ENCODE results near the gene NR4A2.
A peak's percentile ranks its signal among the peaks of the same experiment; 100 is the strongest.

Gene NR4A2

DNA sequence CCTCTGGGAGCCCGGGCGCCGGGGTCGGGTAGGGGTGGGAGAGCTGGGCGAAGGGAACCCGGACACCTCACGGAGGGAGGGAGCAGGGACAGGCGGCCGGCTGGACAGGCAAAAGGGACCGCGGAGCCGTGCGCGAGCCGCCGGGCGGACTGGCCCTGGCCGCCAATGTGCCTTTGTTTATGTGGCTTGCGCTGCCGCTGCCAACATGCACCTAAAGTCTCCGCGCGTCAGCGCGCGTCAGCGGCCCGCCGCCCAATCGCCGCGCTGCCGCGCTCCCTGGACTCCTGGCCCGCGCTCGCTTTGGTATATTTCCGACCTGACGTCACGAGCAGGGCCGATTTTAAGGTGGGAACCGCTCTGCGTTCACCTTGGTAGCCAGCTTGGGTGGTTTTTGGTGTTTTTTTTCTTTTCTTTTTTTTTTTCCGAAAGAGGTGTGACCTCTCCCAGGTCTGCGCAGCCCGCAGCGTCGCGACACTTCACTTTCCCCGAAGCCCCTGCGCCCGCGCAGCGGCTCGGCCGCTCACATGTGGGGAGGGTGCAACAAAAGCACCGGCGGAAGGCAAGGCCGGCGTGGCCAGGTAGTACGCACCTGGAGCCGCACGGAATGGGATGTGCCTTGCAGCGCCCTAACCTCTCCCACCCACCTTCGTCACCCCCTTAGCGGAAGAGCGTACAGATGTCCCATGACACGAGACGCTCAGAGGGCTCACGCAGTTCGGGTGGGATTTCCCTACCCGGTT lies at the start of gene NR4A2:
Gene NR4A2, minus strand, starts transcription at position 188 of the 740 bp plus-strand sequence. CDS start 2,535 bp downstream, outside the sequence.
- peak; percentile 89 for DNase-seq

DNA sequence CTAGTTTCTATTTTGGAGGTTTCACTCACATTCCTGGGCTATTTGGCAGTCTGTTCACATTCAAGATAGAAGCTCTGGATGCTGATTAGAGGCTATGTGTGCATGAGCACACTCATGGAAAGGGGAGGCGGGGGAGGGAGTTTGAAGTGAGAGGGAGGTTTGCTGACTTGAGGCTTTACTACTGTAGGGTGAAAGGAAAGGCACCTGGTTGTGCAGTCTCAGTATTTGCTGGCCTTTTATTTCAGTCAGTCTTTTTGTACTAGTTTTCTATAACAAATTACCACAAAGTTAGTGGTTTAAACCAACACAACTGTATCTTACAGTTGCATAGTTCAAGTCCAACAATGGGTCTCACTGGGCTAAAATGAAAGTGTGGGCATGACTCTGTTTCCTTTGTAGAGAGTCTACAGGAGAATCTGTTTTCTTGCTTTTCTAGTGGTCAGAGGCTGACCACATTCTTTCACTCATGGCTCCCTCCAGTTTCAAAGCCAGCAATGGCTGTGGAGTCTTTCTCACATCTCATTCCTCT lies 47.7 kb upstream of the NR4A2 start:
- DNase-seq = no peak

DNA sequence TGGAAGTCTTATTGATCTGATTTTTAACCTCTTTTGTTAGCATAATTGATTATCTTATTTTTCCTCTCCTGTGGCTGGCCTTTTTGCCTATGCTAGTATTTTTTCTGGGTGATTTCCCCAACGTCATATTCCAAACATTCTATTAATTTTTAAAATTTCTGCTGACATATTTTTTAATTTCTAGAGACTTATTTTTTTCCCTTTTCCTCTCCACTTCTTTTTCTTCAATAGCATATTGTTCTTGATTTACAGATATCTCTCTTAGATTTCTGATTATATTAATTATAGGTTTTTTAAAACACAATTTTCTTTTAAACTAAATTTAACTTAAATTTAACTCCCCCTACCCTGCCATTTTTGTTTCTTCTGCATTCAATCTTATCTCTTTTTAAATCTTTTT lies 47.2 kb upstream of the NR4A2 start:
- DNase-seq = no peak

DNA sequence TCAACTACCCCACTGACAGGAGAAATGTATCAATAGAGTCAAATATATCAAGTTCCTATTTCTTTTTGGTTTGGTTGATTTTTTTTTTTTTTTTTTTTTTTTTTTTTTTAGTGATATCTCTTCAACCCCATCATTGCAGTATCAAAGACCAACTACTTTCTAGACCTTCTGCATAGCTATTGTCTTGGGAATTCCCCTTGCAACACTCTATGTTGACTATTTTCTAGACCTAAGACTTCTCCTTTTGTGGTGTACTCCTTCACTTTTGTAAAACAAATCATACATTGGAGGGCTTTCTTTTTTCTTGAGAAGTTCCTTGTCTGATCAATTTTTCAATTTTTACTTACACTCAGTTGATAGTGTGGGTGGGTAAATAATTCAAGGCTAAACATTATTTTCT lies 46.5 kb upstream of the NR4A2 start:
- DNase-seq = no peak

DNA sequence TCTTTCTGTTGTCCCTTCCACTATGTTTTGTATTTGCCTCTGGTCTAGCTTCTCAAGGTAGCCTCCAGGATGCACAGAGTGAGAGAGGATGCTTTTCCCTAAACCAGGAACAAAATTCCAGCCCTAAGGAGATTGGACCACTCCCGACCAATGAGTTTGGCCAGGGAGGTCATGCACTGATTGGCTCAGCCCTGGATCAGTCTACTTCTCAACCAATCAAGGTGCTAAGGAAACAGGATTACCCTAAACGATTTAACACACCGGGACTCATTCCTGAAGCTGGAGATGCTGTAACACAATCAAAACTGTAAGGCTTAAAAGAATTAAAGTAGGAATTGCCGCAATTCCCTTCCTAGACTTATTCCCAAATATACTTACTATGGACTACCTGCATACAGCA lies 34.2 kb upstream of the NR4A2 start:
- no peak for DNase-seq

DNA sequence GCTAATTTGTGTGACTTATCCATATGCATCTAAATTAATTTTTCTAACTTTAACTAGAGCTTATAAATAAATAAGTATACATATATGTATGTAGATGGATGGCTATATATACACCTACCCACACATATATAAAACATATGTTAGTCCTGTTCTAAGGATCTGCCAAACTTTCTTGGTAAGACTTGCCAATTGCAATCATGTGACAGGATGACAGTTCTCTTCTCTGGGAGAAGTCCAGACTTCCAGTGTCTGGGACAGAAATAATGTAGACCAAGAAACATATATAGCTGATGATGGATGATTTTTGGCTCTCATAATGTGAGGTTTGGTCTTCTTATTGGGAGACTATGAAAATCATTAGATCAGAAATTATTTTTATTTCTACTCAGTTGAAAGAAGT lies 30.6 kb upstream of the NR4A2 start:
- no peak for DNase-seq

DNA sequence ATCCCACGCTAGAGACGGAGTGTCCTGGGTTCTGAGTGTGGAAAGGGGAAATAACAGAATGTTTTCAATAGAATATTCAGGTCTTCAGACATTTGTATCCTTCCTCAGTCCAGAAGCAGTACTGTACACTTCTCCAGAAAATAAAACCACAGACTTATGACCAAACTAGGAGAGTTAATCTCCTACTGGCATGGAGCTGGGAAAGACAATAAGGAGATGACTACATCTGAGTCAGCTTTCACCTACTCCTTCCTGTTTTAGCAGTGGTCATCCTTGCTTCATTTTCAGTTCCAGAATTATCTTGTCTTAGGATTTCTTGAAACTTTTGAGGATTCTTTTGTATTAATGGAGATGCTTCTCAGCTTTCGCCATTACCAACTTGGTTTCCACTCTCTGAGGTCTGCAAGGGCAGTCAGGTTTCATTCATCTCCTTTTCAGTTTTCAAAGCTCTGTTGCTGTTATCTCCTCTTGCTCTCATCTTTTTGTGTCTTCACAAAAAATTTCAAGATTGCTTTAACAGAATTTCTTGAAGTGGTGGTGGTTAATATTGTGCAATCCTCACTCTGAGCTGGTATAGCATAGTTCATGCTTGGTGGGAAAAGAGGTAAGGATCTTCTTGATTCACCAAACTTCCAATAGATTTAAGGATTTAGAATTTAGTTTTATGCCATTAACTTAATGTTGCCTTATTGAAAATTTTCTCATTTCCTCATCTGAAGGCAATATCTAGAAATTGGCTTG lies 23.7 kb upstream of the NR4A2 start:
- DNase-seq = no peak

DNA sequence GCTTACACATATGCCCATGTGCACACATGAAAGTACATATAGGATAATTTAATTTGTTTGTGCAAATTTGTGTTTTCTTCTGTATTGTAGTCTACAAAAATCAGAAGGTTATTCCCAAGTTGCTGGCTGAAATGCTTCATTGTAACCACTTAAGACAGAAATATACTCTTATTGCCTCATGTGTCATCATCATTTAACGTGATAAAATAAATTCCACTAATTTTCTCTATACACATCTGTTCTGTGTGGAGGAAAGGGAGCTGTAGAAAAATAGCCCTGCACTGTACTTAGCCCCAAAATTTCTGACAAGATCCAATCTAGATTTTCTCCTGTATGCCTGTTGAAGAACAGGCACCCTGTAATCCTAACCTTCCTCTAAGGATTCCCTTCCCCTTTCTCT lies 20.4 kb upstream of the NR4A2 start:
- no peak for DNase-seq

DNA sequence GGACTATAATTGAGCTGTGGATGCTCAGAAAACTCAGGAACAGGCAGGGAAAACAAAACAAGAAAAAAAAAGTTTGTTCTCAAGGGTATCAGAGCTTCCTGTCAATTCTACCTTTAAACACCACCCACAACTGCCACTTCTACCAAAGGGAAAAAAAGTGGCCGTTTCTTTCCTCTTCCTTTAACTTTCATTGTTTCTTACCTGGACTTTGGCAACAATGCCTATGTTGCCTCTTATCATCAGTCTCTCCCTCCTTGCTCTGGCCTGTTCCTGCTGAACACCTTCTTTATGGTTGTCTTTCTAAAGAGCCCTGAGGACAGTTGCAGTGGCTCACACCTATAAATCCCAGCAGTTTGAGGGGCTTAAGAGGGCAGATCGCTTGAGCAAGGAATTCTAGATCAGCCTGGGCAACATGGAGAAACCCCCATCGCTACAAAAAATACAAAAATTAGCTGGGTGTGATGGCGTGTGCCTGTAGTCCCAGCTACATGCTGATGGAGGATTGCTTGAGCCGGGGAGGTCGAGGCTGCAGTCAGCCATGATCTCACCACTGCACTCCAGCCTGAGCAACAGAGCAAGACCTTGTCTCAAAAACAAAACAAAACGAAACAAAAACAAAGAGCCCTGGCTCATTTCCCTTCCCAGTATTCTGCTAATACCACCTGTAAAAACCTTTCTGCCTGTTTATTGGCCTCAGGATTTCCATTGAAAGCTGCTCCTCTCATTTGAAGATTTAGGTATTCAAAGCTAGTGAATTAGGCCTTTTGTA lies 18.0 kb upstream of the NR4A2 start:
- DNase-seq = no peak

DNA sequence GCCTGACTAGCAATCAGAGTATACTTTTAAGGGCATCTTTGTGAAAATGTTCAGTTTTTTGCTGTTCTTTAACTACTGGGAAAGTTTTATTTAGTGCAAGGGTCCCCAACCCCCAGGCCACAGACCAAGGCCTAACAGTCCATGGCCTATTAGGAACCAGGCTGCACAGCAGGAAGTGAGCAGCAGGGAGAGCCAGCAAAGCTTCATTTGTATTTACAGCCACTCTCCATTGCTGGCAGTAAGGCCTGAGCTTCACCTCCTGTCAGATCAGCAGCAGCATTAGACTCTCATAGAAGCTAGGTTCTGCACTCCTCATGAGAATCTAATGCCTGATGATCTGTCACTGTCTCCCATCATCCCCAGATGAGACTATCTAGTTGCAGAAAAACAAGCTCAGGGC lies 17.1 kb upstream of the NR4A2 start:
- no peak for DNase-seq

DNA sequence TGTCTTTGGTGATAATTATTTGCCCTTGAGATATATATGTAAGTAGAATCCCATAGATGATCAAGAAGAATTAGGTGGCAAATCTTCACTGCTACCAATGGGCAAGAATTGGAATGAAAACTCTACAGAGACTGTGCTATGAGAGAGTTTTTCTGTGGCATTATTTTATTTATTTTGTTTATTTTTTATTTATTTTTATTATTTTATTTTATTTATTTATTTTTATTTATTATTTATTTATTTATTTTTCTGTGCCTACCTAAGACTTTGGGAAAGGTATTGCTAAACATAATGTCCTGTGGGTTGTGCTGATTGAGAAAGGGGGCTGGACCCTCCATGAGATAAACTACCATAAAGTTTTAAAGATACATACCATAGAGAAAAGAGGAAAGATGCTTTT lies 16.6 kb upstream of the NR4A2 start:
- DNase-seq = no peak

DNA sequence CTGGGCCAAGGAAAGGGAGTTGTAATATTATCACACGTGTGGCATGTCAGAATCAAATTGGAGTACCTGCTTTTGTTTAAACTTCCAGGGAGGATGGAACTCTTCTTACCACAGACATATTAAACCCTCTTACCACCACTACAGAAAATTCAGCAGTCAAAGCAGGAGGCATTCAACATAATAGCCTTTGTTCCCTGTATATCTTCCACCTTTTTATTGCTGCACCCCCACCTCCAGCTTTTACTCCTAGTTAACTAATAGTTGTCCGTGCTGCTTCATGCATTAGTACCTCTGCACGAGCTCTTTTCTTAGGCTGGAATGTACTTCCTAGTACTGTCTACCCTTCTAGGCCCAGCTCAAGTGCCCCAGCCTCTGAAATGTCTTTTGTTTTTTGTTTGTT lies 14.9 kb upstream of the NR4A2 start:
- DNase-seq = no peak

DNA sequence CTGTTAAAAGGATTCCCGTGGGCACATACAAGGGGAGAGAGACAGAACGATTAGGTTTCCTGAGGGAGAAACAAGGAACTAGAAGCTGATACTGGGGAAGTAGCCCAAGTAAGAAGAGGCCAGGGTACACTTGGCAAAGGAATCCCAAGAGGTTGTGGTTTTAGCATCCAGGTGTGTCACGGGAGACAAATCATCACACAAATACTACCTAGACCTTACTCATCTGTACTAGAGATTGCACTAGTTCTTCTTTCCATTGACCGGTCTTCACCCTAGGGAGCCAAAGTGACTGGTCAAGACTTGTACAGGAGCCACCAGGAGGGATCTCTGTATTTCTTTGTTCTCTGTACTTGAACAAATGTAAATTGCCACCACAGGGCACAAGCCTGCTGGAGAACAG lies 14.2 kb upstream of the NR4A2 start:
- DNase-seq = no peak

DNA sequence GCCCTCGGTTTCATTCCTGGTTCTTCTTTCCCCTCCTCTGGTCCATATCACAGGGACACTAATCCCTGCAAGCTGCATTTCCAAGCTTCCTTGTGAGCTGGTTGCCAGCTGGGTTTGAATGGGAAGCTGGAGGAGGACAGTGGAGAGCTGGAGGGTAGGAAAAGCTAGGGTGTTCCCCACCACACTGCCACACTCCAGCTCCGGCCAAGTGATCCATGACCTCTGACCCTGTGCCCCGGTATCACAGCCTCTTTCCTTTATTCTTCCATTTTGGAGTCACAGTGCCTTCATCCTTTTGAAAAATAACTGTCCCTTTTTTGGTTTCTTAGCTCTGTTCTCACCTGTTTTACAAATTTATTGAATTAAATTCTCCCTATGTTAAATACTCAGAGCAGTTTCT lies 13.1 kb upstream of the NR4A2 start:
- DNase-seq = no peak

DNA sequence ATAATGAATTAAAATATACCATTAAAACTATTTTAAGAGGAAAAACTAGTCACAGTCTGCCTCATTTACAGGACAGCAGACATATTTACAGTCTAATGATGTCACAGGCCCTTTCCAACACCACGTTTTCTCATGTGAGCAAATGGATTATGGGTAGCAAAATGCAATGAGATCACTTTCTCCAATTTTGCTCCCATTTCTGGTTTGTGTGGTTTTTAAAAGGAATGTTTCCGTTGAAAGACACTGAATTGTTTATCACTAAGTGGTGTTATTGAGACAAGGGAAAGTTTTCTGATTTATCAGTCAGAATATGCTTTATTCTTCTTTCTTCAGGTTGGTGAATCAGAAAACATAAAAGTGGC lies 11.4 kb upstream of the NR4A2 start:
- no peak for DNase-seq

DNA sequence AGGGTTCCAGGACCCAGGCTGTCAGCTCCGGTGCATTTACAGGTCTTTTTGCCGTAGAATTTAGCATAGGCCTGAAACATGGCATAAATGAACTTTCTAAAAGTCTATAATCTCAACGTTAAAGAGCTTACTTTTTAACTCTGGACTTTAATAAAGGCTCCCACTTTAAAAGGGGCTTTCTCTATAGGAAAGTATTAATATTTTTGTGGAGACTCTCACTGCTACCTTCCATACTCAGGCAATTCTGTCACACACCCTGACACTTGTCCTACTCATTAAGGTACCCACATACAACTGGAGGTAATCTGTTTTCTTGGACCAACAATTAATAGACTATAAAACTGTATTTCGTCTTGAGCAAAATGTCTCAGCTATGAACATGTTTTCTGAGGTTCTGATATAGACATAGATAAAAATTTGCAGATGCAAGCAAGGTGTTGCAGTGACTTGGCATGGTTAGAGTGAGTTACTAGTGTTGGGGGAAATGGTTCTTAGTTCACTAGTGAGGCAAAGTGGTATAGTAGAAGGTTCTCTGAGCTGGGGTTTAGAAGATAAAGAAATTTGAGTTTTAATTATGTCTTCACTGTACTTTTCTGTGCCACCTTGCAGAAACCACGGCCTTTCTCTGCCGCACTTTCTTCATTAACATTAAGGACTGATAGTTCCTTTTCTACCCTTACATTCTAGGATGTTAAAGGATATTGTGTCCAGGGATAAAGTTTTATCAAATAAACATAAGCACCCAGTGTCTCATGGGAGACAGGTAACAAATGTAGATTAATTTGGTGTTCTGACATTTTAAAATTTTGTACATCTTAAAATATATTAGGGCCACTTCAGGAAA lies 10.8 kb upstream of the NR4A2 start:
- no peak for DNase-seq

DNA sequence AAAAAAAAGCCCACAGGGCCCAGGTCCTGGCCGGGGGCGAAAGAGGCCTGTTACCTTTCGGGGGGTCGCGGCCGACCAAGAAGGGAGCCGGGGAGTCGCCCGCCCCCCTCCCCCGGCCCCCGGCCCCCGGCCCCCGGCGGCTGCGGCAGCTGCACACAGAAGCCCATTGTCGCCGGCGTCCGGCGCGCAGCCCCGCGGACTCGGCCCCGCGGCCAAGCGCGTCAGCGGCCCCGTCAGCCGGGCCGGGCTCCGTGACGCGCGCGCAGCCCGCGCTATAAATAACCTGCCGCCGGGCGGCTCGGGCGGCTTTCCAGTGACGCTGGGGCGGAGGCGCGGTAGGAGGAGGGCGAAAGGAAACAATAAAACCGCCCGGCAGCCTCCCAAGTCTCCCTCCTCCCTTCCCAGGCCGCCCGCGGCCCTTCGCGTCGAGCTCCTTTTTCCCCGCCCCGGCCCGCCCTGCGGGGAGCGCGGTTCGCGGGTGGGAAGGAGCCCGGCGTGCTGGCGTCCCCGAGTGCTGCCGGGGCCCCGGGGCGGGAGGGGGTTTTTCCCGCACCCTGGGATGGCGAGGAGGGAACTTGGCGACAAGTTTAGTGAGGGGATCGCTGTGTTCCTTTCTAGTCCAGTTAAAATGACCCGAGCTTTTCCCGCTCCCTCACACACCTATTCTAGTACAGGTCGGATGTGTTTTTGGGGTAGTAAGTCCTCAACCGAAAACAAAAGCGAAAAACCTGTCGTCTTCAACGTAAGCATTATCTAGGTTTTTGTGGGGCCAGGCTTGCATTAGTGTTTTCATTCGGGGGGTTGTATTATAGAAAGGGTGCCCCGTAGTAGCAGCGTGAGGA lies 10.0 kb upstream of the NR4A2 start:
- DNase-seq = peak; percentile 92

DNA sequence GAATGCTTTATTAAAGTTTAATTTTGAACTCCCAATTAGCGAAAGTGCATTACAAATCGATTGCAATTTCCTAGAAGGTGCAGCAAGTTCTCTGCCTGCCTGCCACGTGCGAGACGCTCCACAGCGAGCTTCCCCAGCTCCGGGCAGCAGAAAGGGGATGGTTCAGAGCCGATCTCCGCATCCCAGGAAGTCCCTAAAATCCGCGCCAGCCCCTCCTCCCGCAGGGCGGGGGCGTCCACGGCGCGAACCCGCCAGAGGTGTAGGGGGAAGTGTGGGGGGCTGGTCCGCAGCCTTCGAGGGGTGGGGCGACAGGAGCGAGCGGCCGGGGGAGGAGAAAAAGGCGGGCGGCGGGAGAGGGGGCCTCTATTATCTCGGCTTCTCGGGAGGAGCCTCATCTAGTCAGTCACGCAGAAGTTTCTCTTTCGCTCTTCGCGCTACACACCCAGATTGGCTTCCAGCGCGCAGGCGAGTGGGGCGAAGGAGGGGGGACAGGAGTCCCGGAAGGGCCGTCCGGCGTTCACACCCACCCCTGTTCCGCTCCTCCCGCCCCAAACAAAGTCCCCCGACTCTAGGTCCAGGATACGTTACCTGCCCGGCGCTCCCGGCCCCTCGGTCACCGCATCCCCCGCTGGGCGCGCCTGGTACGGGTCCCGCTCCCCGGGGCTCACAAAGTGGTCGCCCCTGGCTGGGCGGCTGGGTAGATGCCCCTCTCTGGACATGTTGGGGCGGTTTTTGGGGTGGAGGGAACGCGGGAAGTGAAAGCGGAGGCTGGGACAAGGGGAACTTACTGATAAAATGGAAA lies 9.1 kb upstream of the NR4A2 start:
- DNase-seq = peak; percentile 92

DNA sequence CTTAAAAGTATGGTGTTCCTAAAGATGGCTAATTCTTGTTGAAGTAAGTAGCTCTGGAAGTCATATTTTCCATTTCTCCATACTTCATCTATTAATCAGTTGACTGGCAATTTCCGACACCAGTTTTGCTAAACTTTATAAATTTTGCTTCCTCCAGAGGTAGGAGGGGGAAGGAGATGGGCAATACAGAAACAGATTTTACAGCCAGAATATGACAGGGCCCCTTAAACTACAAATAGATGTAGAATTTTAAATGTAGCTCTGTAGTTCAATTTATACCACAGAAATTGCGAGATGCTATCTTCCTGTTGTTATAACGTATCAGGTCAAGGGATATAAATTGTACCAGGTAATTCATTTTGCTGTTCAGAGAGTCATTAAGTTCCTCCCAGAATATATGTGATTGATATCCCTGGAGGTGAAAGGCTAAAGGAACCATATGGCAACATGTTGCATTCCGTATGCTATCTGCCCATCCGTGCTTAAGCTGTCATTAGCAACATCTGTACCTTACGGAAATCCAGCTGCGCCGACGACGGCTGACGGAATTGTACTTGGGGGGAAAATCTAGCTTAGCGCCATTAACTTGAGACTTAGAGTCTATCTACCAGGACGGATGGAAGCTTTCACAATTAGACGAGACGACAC lies 8.4 kb upstream of the NR4A2 start:
- peak; percentile 53 for DNase-seq

DNA sequence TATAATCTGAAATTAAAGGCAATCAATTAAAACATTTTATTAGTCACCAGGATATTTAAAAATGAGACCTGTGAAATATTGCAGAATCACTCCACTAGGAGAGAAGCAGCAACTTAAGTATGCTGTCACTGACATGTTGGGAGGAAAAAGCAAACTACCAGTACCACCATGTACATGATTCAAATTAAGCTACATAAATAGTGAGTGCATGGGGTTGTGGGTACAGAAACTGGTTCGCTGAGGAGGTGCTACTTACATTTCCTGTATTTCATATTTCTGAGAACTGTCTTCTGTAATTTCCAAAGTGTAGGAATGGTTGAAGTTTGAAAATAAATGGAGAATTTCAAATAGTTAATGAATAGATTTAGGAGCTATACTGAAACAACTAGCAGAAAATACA lies 7.9 kb upstream of the NR4A2 start:
- no peak for DNase-seq
